COLO668 (cell line): Measurements from ENCODE around the gene SLC49A4.

Experiments
- DNase-seq: peaks from one replicate; lab custom pipeline; 2025; ENCODE audit not compliant: unreplicated experiment; lab: John Stamatoyannopoulos, UW

SLC49A4 gene

DNA sequence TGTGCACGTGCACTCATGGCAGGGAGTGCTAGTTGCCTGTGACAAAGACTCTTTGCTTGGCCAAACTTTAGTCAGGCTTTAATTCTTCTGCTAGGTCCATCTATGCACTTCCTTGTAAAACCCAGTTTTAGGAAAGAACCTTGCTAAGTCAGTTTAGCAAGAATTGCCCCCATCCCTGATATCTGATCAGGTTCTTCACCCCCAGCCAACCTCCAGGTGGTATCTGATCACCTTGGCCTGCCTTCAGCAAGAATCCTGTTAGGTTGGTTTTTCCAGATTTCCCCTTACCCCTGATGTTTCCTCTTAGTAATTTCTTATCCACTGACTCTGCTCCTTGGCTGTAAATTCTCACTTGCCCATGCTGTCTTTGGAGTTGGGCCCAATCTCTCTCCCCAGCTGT is 9.6 kb upstream of the SLC49A4 start:
- DNase-seq, result no peak

DNA sequence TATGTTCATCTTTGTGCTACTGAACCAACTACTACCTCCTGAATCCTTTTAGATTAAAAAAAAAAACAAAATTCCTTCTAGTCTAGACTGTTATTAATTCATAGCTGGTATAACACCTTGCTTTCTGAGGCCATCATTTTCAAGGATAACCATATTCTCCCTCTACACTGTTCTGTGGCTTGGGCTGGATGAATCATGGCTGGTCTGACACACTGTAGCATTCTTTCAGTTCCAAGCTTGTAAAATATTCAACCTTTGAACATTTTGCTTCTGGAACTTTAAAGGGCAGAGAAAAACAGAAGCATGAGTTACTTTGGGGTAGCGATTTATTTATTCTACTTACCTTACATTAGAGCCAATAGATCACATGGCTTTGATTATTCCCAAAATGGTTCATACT is 8.8 kb upstream of the SLC49A4 start:
- no peak for DNase-seq

DNA sequence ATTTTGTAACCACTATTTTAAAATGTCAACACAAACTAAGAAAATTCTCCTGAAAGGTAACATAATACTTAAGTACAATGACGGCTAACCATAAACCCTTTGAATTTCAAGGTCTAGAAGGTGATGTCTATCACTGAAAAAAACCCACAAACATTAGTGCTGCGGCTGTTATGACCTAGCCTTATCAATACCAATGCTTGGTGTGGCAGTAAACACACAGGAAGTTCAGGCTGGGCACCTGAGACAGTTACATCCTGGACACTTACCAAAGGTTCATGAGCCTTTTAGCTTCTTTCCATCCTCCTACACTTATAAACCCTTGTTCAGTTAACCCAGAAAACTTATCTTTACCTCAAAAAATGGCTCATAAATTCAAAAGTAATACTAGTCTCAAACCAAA is 7.0 kb upstream of the SLC49A4 start:
- DNase-seq, result no peak

DNA sequence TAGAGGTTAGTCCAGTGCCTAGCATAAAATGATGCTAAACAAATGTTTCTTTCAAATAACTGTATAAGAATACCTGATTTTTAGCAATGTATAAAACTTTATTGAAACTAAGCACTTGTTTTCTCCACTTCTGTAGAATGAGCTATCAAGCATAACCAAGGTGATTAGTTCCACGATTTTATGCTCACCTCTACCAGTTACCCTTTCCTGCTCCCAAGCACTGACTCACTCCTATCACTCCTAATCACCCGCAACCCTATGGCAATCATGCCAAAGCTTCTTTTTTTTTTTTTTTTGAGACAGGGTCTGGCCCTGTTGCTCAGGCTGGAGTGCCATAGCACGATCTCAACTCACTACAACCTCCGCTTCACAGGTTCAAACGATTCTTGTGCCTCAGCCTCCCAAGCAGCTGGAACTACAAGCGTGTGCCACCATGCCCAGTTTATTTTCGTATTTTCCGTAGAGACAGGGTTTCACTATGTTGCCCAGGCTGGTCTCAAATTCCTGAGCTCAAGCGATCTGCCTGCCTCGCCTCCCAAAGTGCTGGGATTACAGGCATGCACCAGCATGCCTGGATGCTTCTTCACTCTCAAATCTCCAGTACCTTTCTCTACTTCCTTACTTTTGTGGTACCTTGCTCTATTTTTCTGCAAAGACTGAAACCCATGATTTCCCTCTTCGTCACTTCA is 5.1 kb upstream of the SLC49A4 start:
- DNase-seq, result no peak

DNA sequence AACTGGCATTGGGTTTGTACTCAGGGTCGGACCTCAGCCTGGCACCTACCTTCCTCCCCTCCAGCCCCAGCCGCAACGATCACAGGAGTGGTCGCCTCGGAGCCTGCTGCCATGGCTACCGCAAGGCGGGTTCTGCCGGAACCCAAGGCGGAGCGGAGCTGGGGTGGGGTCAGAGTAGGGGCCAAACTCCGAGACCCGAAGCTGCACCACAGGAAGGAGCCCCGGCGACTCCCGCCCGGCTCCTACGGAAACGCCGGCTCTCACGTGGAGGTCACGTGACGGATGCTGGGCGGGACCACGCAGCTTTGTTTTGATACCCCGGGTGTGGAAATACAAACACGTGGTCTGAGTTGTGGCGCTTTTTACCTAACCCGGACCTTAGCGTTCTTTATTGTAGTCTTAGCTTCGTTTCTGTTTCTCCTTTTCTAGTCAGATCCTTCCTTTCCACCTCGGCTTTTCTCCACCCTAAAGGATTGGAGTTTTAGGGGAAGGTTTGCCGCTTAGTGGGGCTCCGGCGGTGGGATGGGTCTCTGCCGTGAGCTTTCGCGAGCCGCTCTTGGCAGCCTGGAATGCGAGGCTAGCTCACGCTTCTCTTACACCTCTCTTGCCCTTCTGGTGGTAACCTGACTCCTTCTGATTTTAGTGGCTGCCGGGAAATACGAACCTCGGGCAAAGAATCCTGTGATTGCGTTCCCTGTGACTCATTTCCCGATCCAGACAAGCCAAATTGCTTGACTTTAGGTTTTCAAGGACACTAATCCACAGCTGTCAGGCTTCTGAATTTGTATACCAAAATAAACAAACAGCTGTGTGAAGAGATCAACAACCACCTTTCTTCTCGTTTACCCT is 1.1 kb upstream of the SLC49A4 start, which contains the start of gene HSPBAP1:
HSPBAP1 (minus strand) TSS at position 264 of the 849 bp plus-strand sequence; CDS start at position 113, 151 bp downstream.
- DNase-seq, result no peak

DNA sequence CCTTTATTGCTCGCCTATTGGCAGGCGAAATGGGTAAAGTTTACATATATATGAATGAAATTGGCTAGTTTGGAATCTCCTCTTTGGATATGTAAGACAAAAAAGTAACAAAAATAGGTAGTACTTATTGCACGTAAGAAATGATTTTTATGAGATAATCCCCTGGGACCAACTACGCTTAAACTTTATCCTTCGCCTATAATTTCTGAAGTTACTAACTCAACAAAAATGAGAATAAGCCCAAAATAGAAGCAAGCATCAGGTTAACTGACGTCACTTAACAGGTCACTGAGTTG is 438 bp upstream of the SLC49A4 start:
- no peak for DNase-seq

DNA sequence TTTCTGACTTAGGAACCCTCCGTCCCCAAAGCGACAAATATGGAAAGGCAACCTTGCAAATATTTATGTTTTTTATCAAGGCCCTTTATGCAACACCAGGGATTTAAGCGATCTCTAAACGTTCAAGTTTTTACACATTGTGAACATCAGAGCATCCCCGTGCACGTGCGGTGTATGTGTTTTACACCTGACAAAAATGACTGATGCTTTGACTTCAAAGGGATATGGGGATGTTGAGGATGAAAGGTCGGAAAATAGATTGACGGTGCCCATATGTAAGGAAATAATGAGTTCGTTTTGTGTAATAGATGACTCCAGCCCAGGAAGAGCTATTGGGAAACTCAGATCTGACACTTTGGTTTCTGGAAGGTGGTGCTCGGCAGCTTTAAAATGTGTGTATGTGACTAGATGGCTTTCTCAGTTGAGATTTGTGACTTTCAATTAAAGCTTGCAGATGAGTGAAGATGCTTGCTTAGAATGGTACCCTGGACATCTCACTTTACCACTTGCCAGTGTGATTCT is 866 bp downstream of the SLC49A4 start:
- no peak for DNase-seq

DNA sequence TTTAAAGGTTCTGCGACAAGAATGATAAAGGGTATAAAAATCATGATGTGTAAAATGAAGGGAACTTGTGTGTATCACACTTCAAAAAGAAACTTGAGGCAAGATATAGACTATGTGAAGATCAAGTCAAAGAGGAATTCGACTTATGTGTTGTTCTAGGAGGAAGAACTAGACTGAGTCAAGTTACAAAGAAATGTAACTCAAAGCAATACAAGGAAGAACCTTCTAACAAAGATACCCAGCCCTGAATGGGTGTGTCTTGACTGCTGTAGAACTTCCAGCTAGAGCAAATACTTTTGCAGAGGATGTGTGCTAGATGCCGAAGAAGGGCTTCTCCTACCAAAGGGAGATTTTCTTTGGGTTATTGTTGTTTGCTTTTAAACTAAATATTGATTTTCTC is 2.4 kb downstream of the SLC49A4 start:
- no peak for DNase-seq

DNA sequence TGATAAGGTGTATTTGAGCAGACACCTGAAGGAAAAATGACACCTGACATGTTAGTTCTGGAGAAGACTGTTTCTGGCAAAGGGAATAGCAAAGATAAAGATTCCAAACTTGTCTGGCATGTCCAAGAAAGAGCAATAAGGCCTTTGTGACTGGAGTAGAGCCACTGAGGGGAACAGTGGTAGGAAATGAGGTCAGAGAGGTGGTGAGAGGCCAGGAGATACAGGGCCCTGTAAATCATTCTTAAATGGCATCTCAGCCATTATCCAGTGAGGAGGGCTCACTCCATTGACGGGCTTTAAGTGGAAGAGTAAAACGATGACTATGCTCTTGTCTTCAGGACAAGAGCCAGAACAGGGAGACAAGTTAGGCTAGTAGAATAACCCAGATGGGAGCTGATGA is 4.5 kb downstream of the SLC49A4 start:
- no peak for DNase-seq

DNA sequence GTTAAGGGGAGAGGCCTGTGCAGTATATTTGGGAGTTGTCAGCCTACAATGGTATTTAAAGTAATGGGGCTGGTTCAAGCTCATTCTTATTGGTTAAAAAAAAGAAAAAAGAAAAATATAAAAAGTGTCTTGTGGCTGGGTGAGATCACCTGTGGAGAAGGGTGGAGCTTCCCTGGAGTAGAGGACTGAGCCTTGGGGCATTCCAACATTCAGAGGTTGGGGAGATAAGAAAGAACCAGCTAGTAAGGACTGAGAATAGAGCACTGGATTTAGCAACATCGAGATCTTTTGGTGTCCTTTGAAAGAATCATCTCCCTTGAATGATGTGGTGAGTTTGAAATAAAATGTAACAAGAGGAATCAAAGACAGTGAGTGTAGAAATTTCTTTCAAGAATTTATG is 5.2 kb downstream of the SLC49A4 start:
- no peak for DNase-seq

DNA sequence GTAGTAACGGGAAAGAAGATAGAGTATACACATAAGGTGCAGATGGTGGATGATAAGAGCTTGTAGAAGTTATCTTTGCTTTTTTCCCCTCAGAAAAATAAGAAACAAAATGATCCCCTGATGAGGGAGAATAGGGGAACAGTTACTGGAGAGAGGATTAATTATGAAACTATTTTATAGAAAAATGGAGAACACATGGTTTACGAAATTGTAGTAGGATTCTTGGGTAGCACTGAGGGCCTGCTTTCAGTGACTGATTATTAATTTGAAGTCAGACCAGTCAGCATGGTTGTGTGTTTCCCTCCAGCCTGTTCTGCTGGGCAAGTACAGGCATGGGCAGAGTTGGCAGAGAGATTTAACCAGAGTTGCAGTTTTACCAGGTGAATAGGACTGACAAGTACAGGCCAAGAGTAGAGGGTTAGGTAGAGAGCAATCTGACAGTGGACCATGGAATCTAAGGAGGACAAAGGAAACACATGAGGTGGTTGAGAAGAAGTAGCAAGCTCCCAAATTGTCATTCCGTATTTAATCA is 5.9 kb downstream of the SLC49A4 start:
- DNase-seq, result no peak

DNA sequence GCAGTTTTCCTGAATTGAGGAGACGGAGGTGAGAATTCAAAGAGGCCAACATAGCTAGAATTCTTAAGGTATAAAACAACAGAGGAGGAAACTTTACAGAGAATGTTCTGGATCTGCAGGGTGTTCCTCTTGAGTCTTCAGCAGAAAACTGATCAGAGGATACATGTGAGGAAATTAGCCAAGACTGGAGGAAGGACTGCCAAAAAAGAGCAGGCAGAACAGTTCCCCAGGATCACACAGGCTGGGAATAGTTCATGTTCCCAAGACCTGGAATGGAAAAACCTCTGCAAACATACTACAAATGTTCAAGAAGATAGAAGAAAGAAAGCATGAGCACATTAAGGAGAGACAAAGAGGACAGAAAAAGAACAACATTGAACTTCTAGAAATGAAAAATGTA is 7.5 kb downstream of the SLC49A4 start:
- no peak for DNase-seq

DNA sequence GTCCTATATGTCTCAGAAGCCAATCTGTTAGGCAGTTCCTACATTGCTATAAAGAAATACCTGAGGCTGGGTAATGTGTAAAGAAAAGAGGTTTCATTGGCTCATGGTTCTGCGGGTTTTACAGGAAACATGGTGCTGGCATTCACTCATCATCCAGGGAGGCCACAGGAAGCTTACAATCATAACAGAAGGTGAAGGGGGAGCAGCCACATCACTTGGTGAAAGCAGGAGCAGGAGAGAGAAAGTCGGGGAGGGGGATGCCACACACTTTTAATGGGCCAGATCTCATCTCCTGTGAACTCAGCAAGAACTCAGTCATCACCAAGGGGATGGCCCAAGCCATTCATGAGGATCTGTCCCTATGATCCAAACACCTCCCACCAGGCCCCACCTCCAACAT is 9.1 kb downstream of the SLC49A4 start:
- no peak for DNase-seq

DNA sequence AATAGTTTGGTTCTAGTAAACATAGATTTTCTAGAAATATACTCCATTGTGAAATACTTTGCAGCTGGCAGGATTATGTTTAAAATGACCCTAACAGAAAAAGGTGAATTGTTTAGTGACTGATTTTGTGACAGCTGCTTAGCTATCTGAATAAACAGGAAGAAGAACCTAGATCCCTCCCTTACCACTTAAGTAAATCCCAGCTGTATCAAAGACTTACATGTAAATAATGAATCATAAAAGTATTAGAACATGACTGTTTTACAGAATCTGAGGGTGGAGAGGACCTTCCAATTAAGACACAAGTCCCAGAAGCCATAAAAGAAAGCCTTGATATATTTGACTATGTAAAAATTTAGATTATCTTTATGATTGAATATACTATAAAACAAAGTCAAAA is 15.9 kb downstream of the SLC49A4 start:
- no peak for DNase-seq

DNA sequence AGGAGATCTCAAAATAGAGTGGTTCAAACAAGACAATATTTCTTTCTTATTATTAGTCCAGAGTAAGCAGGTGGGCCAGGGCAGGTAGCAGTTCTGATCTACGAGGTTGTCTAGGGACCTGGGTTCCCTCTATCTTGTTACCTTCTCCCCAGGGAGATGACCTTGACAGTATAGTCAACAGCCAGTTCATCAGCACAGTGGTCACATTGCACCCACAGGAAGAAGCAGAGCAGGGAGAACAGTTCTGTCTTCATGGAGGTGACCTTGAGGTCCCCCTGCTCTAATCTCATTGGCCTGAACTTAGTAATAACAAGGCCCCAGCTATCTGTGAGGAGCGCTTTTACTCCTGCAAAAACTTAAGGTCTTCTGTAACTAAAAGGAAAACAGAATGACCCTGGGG is 21.7 kb downstream of the SLC49A4 start:
- DNase-seq, result no peak

DNA sequence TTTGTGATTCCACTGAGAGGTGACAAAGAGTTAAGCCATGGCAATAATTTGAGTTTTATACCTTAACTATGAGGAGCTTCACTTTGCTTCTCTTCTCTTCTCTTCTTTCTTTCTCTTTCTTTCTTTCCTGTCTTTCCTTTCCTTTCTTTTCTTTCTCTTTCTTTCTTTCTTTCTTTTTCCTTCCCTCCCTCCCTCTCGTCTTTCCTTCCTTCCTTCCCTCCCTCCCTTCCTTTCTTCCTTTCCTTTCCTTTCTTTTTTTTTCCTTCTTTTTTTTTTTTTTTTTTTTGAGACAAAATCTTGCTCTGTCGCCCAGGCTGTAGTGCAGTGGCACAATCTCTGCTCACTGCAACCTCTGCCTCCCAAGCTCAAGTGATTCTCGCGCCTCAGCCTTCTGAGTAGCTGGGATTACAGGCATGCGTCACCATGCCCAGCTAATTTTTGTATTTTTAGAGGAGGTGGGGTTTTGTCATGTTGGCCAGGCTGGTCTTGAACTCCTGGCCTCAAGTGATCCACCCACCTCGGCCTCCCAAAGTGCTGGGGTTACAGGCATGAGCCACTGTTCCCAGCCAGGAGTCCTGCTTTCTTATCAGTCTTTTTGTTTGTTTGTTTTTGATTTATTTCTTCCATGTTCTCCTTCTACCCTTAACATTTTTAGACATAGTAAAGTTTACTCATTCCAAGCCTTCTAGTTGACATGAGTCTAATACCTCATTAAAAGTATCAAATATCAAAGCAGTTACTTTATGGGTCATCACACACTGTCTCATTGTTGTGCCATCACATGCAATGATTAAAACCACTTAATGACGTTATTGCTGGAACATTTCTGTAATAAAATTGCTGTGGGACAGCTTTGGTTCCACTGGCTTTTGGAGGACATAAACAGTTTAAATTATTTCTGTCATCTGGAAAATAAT is 29.9 kb downstream of the SLC49A4 start:
- no peak for DNase-seq

DNA sequence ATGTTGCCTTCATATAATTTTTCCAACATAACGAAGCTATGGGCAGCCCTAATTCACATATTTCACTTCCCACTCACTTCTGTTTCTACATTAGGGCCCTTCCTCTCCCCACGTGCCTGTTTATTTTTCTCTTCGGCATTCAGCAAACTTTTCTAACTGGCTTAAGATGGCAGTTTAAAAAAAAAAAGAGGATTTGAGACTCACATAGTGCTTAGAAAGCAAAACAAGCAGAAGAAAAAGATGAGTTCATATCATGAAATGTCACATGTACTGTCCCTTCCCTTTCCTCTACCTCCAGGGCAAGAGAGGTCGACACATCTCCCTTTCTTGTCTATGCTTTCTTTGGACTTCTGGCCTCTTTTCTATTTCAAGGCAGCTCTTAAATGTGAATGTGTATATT is 30.6 kb downstream of the SLC49A4 start:
- no peak for DNase-seq

DNA sequence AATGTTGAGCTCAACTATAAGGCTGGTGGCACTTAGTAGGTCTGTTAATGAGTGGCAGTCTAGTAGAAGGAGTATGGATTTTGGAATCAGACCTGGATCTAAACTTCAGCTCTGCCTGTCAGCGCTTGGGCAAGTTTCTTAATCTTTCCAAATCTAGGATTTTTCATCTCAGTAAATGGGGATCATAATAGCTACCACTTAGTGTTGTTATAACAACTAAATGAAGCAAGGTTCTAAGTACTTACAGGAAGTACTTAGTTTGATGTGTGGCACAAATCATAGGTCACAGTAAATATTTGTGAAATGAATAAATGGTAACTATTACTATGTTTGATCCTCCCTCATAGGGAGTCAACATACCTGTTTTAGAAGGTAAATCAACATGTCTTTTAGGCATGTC is 31.4 kb downstream of the SLC49A4 start:
- DNase-seq, result no peak

DNA sequence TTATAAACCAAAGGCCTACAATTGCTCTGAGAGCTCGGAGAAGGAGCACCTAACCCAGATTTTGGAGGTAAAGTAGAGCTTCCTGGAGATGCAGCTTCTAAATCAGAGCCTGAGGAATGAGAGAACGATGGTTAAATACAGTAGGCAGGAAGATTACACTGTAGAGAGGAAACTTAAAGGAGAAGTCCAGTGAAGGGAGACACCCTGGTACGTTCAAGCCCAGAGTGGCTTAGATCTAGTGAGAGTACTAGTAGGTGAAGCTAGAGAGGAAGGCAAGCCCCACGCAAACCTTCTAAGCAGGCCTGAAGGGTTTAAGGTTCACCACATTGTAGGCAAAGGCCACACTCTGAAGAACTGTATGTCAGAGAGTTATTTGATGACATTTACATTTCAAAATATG is 33.4 kb downstream of the SLC49A4 start:
- no peak for DNase-seq

DNA sequence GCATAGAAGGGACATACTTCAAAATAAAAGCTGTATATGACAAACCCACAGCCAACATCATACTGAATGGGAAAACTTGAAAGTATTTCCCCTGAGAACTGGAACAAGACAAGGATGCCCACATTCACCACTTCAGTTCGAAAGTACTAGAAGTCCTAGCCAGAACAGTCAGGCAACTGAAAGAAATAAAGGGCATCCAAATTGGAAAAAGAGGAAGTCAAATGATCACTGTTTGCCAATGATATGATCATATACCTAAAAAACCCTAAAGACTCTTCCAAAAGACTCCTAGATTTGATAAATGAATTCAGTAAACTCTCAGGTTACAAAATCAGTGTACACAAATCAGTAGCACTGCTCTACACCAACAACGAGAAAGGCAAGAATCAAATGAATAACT is 40.7 kb downstream of the SLC49A4 start:
- no peak for DNase-seq

DNA sequence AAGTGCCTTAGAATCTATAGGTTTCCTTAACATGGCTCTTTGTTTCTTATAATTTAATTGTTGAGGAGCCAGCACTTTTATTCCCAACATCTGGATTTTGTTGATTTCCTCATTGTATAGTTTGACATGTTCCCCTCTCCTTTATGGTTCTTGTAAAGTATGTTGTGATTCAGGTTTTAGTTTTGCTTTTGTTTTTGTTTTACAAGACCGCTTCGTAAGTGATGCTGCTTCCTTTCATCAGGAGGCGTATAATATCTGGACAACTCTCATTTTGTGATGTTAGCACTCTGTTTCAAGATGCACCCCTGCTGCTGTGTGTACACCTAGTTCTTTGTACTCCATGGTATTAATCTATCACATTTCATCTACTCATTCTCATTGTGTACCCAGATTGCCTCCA is 48.7 kb downstream of the SLC49A4 start:
- DNase-seq, result peak; percentile 25
